K562 (cell line): ENCODE measurements around the gene LRP1. TPM values are rescaled to one million over a fixed set of nuclear protein-coding genes. Genes with fewer than 3 reads are reported as not detected.

ENCODE experiments used
- CREB3L1 ChIP-seq: fragments of 450-650 bp; IDR thresholded peaks from 2 replicates; pipeline ENCODE4 v1.6.1; 2014; ENCODE audit warnings: low read depth, mild to moderate bottlenecking, moderate library complexity, borderline replicate concordance
- CREB5 ChIP-seq: fragments of 250-450 bp; sonication (Bioruptor Pico); IDR thresholded peaks from 2 replicates; pipeline ENCODE4 v1.5.0; 2020; ENCODE audit warnings: mild to moderate bottlenecking
- MGA ChIP-seq: fragments of 450-650 bp; IDR thresholded peaks from 2 replicates; pipeline ENCODE4 v1.6.1; 2016; ENCODE audit warnings: mild to moderate bottlenecking, moderate library complexity
- RBM14 ChIP-seq: fragments of 200-400 bp; formaldehyde crosslinking; IDR thresholded peaks from 2 replicates; pipeline ENCODE4 v1.6.1; 2018; ENCODE audit warnings: low read depth, mild to moderate bottlenecking, low read length, moderate library complexity, borderline replicate concordance; ENCODE audit not compliant: insufficient read depth
- SMAD2 ChIP-seq: fragments of 150-350 bp; IDR thresholded peaks from 2 replicates; pipeline ENCODE4 v1.6.1; 2014; ENCODE audit warnings: low read depth, mild to moderate bottlenecking, low read length
- ZBTB17 ChIP-seq: fragments of 450-650 bp; formaldehyde crosslinking; IDR thresholded peaks from 2 replicates; pipeline ENCODE4 v1.4.0; 2020; ENCODE audit warnings: mild to moderate bottlenecking
- polyA plus RNA-seq, 8 experiments: library from polyadenylated mRNA; depleted of rRNA in 4 of 8; stranded (reverse) in 5 of 8; unstranded in 3 of 8; fragments of >200 nt; fragmentation: Nextera tagmentation in 2 of 8; fragmentation: Illumina TruSeq in 1 of 8; extraction: Ambion mirVana in 2 of 8; extraction: Trizol in 1 of 8; gene quantifications; 2 replicates each; pipeline versions ENCODE4 v1.2.1 to v1.2.3, GENCODE V29; 2011 to 2014; ENCODE audit warnings: inconsistent platforms in 1 of 8, missing spikeins in 1 of 8
- total RNA-seq, 7 experiments: library from RNA; depleted of rRNA in 6 of 7; stranded (reverse); fragments of >200 nt in 6 of 7; fragmentation: Illumina TruSeq in 2 of 7; extraction: Trizol in 2 of 7; gene quantifications; 2 replicates each; pipeline versions ENCODE4 v1.2.1 to v1.2.3, GENCODE V29; 2011 to 2021; ENCODE audit warnings: low replicate concordance in 1 of 7

Gene LRP1
- total and polyA plus RNA-seq, 9 of the 15 experiments (the other 6 are each of a cell fraction or from before 2014, with no cell fraction given), result 0.04 to 0.64 (median 0.19) TPM; not detected in 2

GRCh38 chr12:57150400-57151000 lies 22.2 kb downstream of the LRP1 start (continued):
- no peak for TF ChIP-seq MGA
- TF ChIP-seq CREB3L1, result no peak
- no peak for TF ChIP-seq ZBTB17
- no peak for TF ChIP-seq RBM14
- no peak for TF ChIP-seq CREB5 (CRISPR knock-in tag)
- no peak for TF ChIP-seq SMAD2
- TF ChIP-seq, all 486 proteins: peak for 0
